Keratinocyte (primary cell): ENCODE results near the gene NLGN1.

Source experiments
- CTCF ChIP-seq, 3 experiments: IDR thresholded peaks in 1 of 3; conservative IDR thresholded peaks in 1 of 3; optimal IDR thresholded peaks in 1 of 3; 2 replicates in 2 of 3; 3 replicates in 1 of 3; pipeline versions ENCODE3 to v1.5.1; 2011; ENCODE audit warnings: low read length in 3 of 3, mild to moderate bottlenecking in 3 of 3, moderate library complexity in 2 of 3, control low read depth in 1 of 3, inconsistent platforms in 1 of 3; ENCODE audit not compliant: insufficient read depth in 2 of 3; ENCODE audit errors: extremely low read depth in 1 of 3
- EZH2 ChIP-seq: IDR thresholded peaks from one replicate; pipeline ENCODE4 v1.6.1; 2012; ENCODE audit warnings: inconsistent platforms, mild to moderate bottlenecking, low read length, moderate library complexity

GRCh38 chr3:173865900-173866498, 468.5 kb downstream of the NLGN1 start:
- TF ChIP-seq CTCF (optimal IDR thresholded peaks at IDR 0.05 in 1 of 3, IDR thresholded peaks at IDR 0.05 in 1 of 3, conservative IDR thresholded peaks at IDR 0.05 in 1 of 3; ENCODE audit: extremely low read depth in 1 of 3, insufficient read depth in 2 of 3, low read length in 3 of 3) (no peak), EZH2 (no peak)
